SK-N-SH treated with all-trans-retinoic acid at 6 μM for 48 hours (cell line): ENCODE measurements around the gene OR56A4.
A peak's percentile ranks its signal among the peaks of the same experiment; 100 is the strongest.

Experiments
- ATAC-seq: fragments of 200-7000 bp; cut with Tn5 transposase; 3 replicates; pipeline ENCODE4 v1.9.1; 2020; ENCODE audit warnings: mild to moderate bottlenecking, moderate library complexity
- ARNTL ChIP-seq: fragments of 450-650 bp; formaldehyde crosslinking; IDR thresholded peaks from 2 replicates; pipeline ENCODE4 v1.5.0; 2020; ENCODE audit warnings: low read depth, mild to moderate bottlenecking, moderate library complexity, borderline replicate concordance
- BACH2 ChIP-seq: fragments of 250-450 bp; sonication (Bioruptor Pico); IDR thresholded peaks from 2 replicates; pipeline ENCODE4 v1.9.0; 2021; ENCODE audit warnings: mild to moderate bottlenecking, borderline replicate concordance
- CREB5 ChIP-seq: fragments of 250-450 bp; sonication (Bioruptor Pico); IDR thresholded peaks from 2 replicates; pipeline ENCODE4 v1.5.1; 2020; ENCODE audit warnings: low read depth, mild to moderate bottlenecking, moderate library complexity
- CSDC2 ChIP-seq: fragments of 250-450 bp; sonication (Bioruptor Pico); IDR thresholded peaks from 2 replicates; pipeline ENCODE4 v1.5.0; 2020; ENCODE audit warnings: mild to moderate bottlenecking, moderate library complexity
- CSRNP3 ChIP-seq: fragments of 250-450 bp; sonication (Bioruptor Pico); IDR thresholded peaks from 2 replicates; pipeline ENCODE4 v1.5.1; 2021; ENCODE audit warnings: mild to moderate bottlenecking, moderate library complexity
- ESRRG ChIP-seq: fragments of 250-450 bp; sonication (Bioruptor Pico); IDR thresholded peaks from 2 replicates; pipeline ENCODE4 v1.6.1; 2021; ENCODE audit warnings: mild to moderate bottlenecking
- GLIS3 ChIP-seq: fragments of 250-450 bp; sonication (Bioruptor Pico); IDR thresholded peaks from 2 replicates; pipeline ENCODE4 v1.5.0; 2020; ENCODE audit warnings: mild to moderate bottlenecking, moderate library complexity
- ISL1 ChIP-seq: fragments of 250-450 bp; sonication (Bioruptor Pico); IDR thresholded peaks from 2 replicates; pipeline ENCODE4 v2.1.2; 2022; ENCODE audit warnings: mild to moderate bottlenecking, moderate library complexity
- OSR1 ChIP-seq: fragments of 250-450 bp; sonication (Bioruptor Pico); IDR thresholded peaks from 2 replicates; pipeline ENCODE4 v1.8.0; 2022; ENCODE audit warnings: moderate library complexity, mild to moderate bottlenecking, inconsistent platforms
- PATZ1 ChIP-seq: fragments of 250-450 bp; sonication (Bioruptor Pico); IDR thresholded peaks from 2 replicates; pipeline ENCODE4 v1.8.0; 2020; ENCODE audit warnings: mild to moderate bottlenecking, moderate library complexity, borderline replicate concordance
- POU6F1 ChIP-seq: fragments of 250-450 bp; sonication (Bioruptor Pico); IDR thresholded peaks from 2 replicates; pipeline ENCODE4 v1.8.0; 2021; ENCODE audit warnings: low read depth, mild to moderate bottlenecking, moderate library complexity, borderline replicate concordance
- PPARA ChIP-seq: fragments of 250-450 bp; sonication (Bioruptor Pico); IDR thresholded peaks from 2 replicates; pipeline ENCODE4 v1.5.0; 2020; ENCODE audit warnings: mild to moderate bottlenecking, borderline replicate concordance
- SNAI2 ChIP-seq: fragments of 250-450 bp; sonication (Bioruptor Pico); IDR thresholded peaks from 2 replicates; pipeline ENCODE4 v1.5.0; 2020; ENCODE audit warnings: mild to moderate bottlenecking, moderate library complexity
- TCF4 ChIP-seq: fragments of 250-450 bp; sonication (Bioruptor Pico); IDR thresholded peaks from 2 replicates; pipeline ENCODE4 v1.8.0; 2021; ENCODE audit warnings: mild to moderate bottlenecking, moderate library complexity, borderline replicate concordance
- TOX ChIP-seq: fragments of 250-450 bp; sonication (Bioruptor Pico); IDR thresholded peaks from 2 replicates; pipeline ENCODE4 v1.8.0; 2021; ENCODE audit warnings: mild to moderate bottlenecking, moderate library complexity, borderline replicate concordance
- ZC3H10 ChIP-seq: fragments of 250-450 bp; sonication (Bioruptor Pico); IDR thresholded peaks from 2 replicates; pipeline ENCODE4 v1.5.1; 2021; ENCODE audit warnings: mild to moderate bottlenecking, moderate library complexity
- ZFP3 ChIP-seq: fragments of 250-450 bp; sonication (Bioruptor Pico); IDR thresholded peaks from 2 replicates; pipeline ENCODE4 v1.5.0; 2020; ENCODE audit warnings: mild to moderate bottlenecking, moderate library complexity
- ZFP30 ChIP-seq: fragments of 450-650 bp; formaldehyde crosslinking; IDR thresholded peaks from 2 replicates; pipeline ENCODE4 v1.5.0; 2022; ENCODE audit warnings: mild to moderate bottlenecking, moderate library complexity
- ZNF565 ChIP-seq: fragments of 450-650 bp; formaldehyde crosslinking; conservative IDR thresholded peaks from 2 replicates; pipeline ENCODE4 v1.5.0; 2020; ENCODE audit warnings: low read depth, mild to moderate bottlenecking, moderate library complexity
- ZNF70 ChIP-seq: fragments of 450-650 bp; formaldehyde crosslinking; IDR thresholded peaks from 2 replicates; pipeline ENCODE4 v1.5.0; 2020; ENCODE audit warnings: mild to moderate bottlenecking, moderate library complexity
- ZNF8 ChIP-seq: fragments of 450-650 bp; formaldehyde crosslinking; IDR thresholded peaks from 2 replicates; pipeline ENCODE4 v1.5.0; 2020; ENCODE audit warnings: mild to moderate bottlenecking, moderate library complexity

OR56A4 gene

GRCh38 chr11:5994791-5995190 is 12.0 kb downstream of the OR56A4 start (continued):
- no peak for TF ChIP-seq PATZ1

GRCh38 chr11:5992604-5993251 is 14.0 kb downstream of the OR56A4 start:
- peak; percentile 76 for ATAC-seq
- TF ChIP-seq ZNF8 (CRISPR knock-in tag) (no peak), PATZ1 (no peak)

DNA sequence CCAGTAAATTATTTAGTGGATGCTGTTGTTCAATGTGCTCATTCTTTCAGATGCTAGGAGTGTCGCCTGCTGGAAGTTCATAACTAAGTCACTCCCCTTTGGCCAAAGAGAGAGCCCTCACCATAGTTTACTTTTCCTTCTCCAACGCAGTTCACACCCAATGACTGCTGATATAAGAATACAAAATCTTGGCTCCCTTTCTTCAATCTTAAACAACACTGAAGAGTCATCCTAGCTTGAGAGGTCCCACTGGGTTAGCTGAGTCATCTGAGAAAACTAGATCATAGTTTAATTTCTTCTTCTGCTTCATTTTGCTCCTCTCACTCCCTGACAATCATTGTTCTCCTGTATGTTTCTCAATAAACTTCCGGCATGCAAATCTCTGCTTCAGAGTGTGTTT is 14.6 kb downstream of the OR56A4 start:
- ATAC-seq: no peak
- TF ChIP-seq GLIS3 (CRISPR knock-in tag) (no peak), ISL1 (no peak), PATZ1 (no peak), CREB5 (no peak), OSR1 (CRISPR knock-in tag) (no peak), SNAI2 (CRISPR knock-in tag) (no peak), ZFP3 (CRISPR knock-in tag) (no peak), ZFP30 (CRISPR knock-in tag) (no peak), TOX (no peak), CSDC2 (CRISPR knock-in tag) (no peak), CSRNP3 (CRISPR knock-in tag) (no peak), TCF4 (no peak), ARNTL (CRISPR knock-in tag) (no peak), ZNF565 (no peak), ZNF70 (no peak), BACH2 (CRISPR knock-in tag) (no peak), ESRRG (CRISPR knock-in tag) (no peak)

DNA sequence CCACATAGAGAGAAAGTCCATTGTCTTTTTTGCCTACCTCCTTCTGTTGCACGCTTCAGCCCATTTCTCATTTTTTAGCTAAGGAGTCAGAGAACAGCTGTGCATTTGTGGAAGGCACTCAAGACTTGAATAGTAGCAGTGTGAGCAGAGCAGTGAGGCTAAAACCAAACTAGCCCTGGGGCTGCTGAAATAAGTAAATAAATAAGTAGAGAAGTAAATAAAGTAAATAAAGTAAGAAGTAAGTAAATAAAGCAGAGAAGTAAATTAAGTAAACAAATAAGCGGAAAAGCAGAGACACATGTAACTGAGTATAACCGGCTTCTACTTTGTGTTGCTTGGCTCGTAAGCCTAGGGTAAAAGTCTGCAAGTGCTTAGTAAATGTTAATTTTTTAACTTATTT is 17.5 kb downstream of the OR56A4 start:
- TF ChIP-seq POU6F1 (CRISPR knock-in tag) (no peak), ZC3H10 (no peak), TCF4 (no peak), TOX (no peak), PPARA (CRISPR knock-in tag) (no peak)
- ATAC-seq: no peak
